Dendritic cell treated with granulocyte-macrophage colony-stimulating factor and Interleukin-4, amounts not matched to agents 40 ng/mL and 50 ng/mL, for 4 days (primary cell): Measurements from ENCODE around the gene EYS.

Experiments used
- H3K27ac Mint-ChIP-seq: one replicate; pipeline ENCODE4 v1.8.0; 2022; ENCODE audit warnings: mild to moderate bottlenecking, mixed read lengths
- H3K27me3 Mint-ChIP-seq: one replicate; pipeline ENCODE4 v1.8.0; 2022; ENCODE audit warnings: mild to moderate bottlenecking, mixed read lengths
- H3K36me3 Mint-ChIP-seq: one replicate; pipeline ENCODE4 v1.8.0; 2022; ENCODE audit warnings: low read depth, mixed read lengths
- H3K4me1 Mint-ChIP-seq: one replicate; pipeline ENCODE4 v1.8.0; 2022; ENCODE audit warnings: low read depth, mixed read lengths
- H3K4me3 Mint-ChIP-seq: one replicate; pipeline ENCODE4 v1.8.0; 2022; ENCODE audit warnings: mild to moderate bottlenecking, moderate library complexity, mixed read lengths
- H3K9me3 Mint-ChIP-seq: one replicate; pipeline ENCODE4 v1.8.0; 2022; ENCODE audit warnings: mixed read lengths
- intact Hi-C: fragments of 100-400 bp; cut with micrococcal nuclease; formaldehyde crosslinking; loops from one replicate; pipeline ENCODE4 v1.15.0; 2022

The EYS gene

GRCh38 chr6:64807785-64808184, 899.2 kb downstream of the EYS start:
- H3K4me3 Mint-ChIP-seq = no peak overlapping the region
- no peaks in the 10 kb centered on the region for H3K9me3 Mint-ChIP-seq
- no peaks in the 10 kb centered on the region for H3K4me1 Mint-ChIP-seq
- intact Hi-C loops = no loop called here
- H3K27me3 Mint-ChIP-seq = no peaks in the 10 kb centered on the region
- no peaks in the 10 kb centered on the region for H3K36me3 Mint-ChIP-seq
- no peak overlapping the region for H3K27ac Mint-ChIP-seq

- Mint-ChIP-seq H3K27ac (no peak overlapping the region), H3K27me3 (no peaks in the 10 kb centered on the region), H3K4me3 (no peak overlapping the region), H3K4me1 (no peaks in the 10 kb centered on the region), H3K9me3 (no peaks in the 10 kb centered on the region), H3K36me3 (no peaks in the 10 kb centered on the region)
- intact Hi-C loops = no loop called here
These were observed 903.4 kb downstream of the EYS start for GRCh38 chr6:64803470-64804166.

GRCh38 chr6:64792534-64792933, 914.5 kb downstream of the EYS start:
- peaks cover 7% of the 10 kb centered on the region for H3K9me3 Mint-ChIP-seq
- no peaks in the 10 kb centered on the region for H3K36me3 Mint-ChIP-seq
- no peak overlapping the region for H3K27ac Mint-ChIP-seq
- H3K4me3 Mint-ChIP-seq = no peak overlapping the region
- intact Hi-C loops = no loop called here
- no peaks in the 10 kb centered on the region for H3K4me1 Mint-ChIP-seq
- H3K27me3 Mint-ChIP-seq = no peaks in the 10 kb centered on the region

- H3K4me3 Mint-ChIP-seq = no peak overlapping the region
- H3K27ac Mint-ChIP-seq = no peak overlapping the region
- intact Hi-C loops = no loop called here
- H3K36me3 Mint-ChIP-seq = no peaks in the 10 kb centered on the region
- H3K27me3 Mint-ChIP-seq = no peaks in the 10 kb centered on the region
- peaks cover 14% of the 10 kb centered on the region for H3K9me3 Mint-ChIP-seq
- no peaks in the 10 kb centered on the region for H3K4me1 Mint-ChIP-seq
These were observed 917.5 kb downstream of the EYS start for GRCh38 chr6:64789476-64789875.

- Mint-ChIP-seq H3K4me3 (no peak overlapping the region), H3K9me3 (peaks cover 7% of the 10 kb centered on the region), H3K4me1 (no peaks in the 10 kb centered on the region), H3K27ac (no peak overlapping the region), H3K36me3 (no peaks in the 10 kb centered on the region), H3K27me3 (no peaks in the 10 kb centered on the region)
- intact Hi-C loops = no loop called here
These were observed 920.3 kb downstream of the EYS start for GRCh38 chr6:64786736-64787135.

- Mint-ChIP-seq H3K27ac (no peak overlapping the region), H3K36me3 (no peaks in the 10 kb centered on the region), H3K4me1 (no peaks in the 10 kb centered on the region), H3K27me3 (no peaks in the 10 kb centered on the region), H3K9me3 (peaks cover 34% of the 10 kb centered on the region), H3K4me3 (no peak overlapping the region)
- intact Hi-C loops = no loop called here
These were observed 924.1 kb downstream of the EYS start for GRCh38 chr6:64782877-64783276.

- H3K27ac Mint-ChIP-seq = no peak overlapping the region
- H3K9me3 Mint-ChIP-seq = peaks cover 44% of the 10 kb centered on the region
- H3K4me3 Mint-ChIP-seq = no peak overlapping the region
- no peaks in the 10 kb centered on the region for H3K4me1 Mint-ChIP-seq
- H3K27me3 Mint-ChIP-seq = no peaks in the 10 kb centered on the region
- H3K36me3 Mint-ChIP-seq = no peaks in the 10 kb centered on the region
- intact Hi-C loops = no loop called here
These were observed 928.9 kb downstream of the EYS start for GRCh38 chr6:64777941-64778785.

- H3K27ac Mint-ChIP-seq = no peak overlapping the region
- no peaks in the 10 kb centered on the region for H3K27me3 Mint-ChIP-seq
- peaks cover 54% of the 10 kb centered on the region for H3K9me3 Mint-ChIP-seq
- H3K4me3 Mint-ChIP-seq = no peak overlapping the region
- H3K36me3 Mint-ChIP-seq = no peaks in the 10 kb centered on the region
- H3K4me1 Mint-ChIP-seq = no peaks in the 10 kb centered on the region
- intact Hi-C loops = no loop called here
These were observed 930.7 kb downstream of the EYS start for GRCh38 chr6:64776359-64776758.

GRCh38 chr6:64774881-64775280, 932.1 kb downstream of the EYS start:
- Mint-ChIP-seq H3K27me3 (no peaks in the 10 kb centered on the region), H3K9me3 (peaks cover 46% of the 10 kb centered on the region), H3K4me1 (no peaks in the 10 kb centered on the region), H3K36me3 (no peaks in the 10 kb centered on the region), H3K4me3 (no peak overlapping the region), H3K27ac (no peak overlapping the region)
- intact Hi-C loops = no loop called here

- intact Hi-C loops = no loop called here
- Mint-ChIP-seq H3K27me3 (no peaks in the 10 kb centered on the region), H3K9me3 (peaks cover 20% of the 10 kb centered on the region), H3K4me3 (no peak overlapping the region), H3K4me1 (no peaks in the 10 kb centered on the region), H3K27ac (no peak overlapping the region), H3K36me3 (no peaks in the 10 kb centered on the region)
These were observed 956.1 kb downstream of the EYS start for GRCh38 chr6:64750910-64751309.

GRCh38 chr6:64737418-64737817, 969.6 kb downstream of the EYS start:
- Mint-ChIP-seq H3K4me3 (no peak overlapping the region), H3K27me3 (no peaks in the 10 kb centered on the region), H3K27ac (no peak overlapping the region), H3K9me3 (peaks cover 5% of the 10 kb centered on the region), H3K4me1 (no peaks in the 10 kb centered on the region), H3K36me3 (no peaks in the 10 kb centered on the region)
- intact Hi-C loops = no loop called here

GRCh38 chr6:64736421-64736950, 970.5 kb downstream of the EYS start:
- H3K9me3 Mint-ChIP-seq = no peaks in the 10 kb centered on the region
- H3K4me3 Mint-ChIP-seq = no peak overlapping the region
- H3K36me3 Mint-ChIP-seq = no peaks in the 10 kb centered on the region
- intact Hi-C loops = no loop called here
- H3K27ac Mint-ChIP-seq = no peak overlapping the region
- no peaks in the 10 kb centered on the region for H3K4me1 Mint-ChIP-seq
- H3K27me3 Mint-ChIP-seq = no peaks in the 10 kb centered on the region

- Mint-ChIP-seq H3K4me3 (no peak overlapping the region), H3K36me3 (no peaks in the 10 kb centered on the region), H3K27ac (no peak overlapping the region), H3K9me3 (peaks cover 10% of the 10 kb centered on the region), H3K27me3 (no peaks in the 10 kb centered on the region), H3K4me1 (no peaks in the 10 kb centered on the region)
- intact Hi-C loops = no loop called here
These were observed 973.6 kb downstream of the EYS start for GRCh38 chr6:64733433-64733832.

GRCh38 chr6:64732888-64733287, 974.1 kb downstream of the EYS start:
- intact Hi-C loops = no loop called here
- H3K27me3 Mint-ChIP-seq = no peaks in the 10 kb centered on the region
- H3K4me1 Mint-ChIP-seq = no peaks in the 10 kb centered on the region
- H3K9me3 Mint-ChIP-seq = peaks cover 12% of the 10 kb centered on the region
- no peak overlapping the region for H3K4me3 Mint-ChIP-seq
- H3K36me3 Mint-ChIP-seq = no peaks in the 10 kb centered on the region
- no peak overlapping the region for H3K27ac Mint-ChIP-seq
